ENCODE measurements around the gene PPP2R2B.

The PPP2R2B gene

DNA sequence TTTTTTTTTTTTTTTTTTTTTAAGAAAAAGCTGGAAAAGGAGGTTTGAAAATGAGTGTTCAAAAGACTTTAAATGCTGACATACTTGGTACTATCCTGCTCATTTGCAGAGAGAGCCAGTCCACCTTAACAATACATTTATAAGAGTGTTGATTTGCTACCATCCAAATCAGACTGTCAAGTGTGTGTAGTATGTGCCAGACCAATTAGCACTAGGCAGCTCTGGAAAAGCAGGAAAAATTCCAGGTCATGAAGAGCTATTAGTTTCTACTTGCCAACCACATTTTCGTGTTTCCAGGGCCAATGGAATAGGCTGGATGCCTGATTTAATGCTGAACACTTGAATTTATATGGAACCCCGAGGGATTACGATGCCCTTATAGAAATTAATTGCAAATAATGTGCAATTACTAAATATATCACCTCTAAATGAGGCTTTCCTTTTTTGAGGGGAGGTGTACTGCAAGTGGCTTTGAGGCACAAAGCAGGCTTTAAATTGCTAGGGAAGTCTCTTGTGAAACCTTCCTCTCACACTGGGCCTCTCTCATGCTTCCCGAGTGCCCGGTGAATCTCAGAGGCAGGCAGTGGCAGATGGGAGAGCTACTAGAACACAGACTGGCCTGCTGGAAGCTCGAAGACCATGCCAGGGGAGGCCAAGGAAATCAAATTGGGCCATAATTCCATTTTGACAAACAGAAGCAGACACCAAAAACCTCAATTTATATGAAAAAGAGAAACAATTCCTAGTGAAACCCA is 178.7 kb downstream of the PPP2R2B start:
- no peak for DNase-seq (ENCODE audit: low read depth in 2 of 2)

GRCh38 chr5:146699138-146699537 is 179.4 kb downstream of the PPP2R2B start:
- no peak for DNase-seq (ENCODE audit: low read depth in 2 of 2)

GRCh38 chr5:146698651-146699050 is 179.9 kb downstream of the PPP2R2B start:
- no peak for DNase-seq (ENCODE audit: low read depth in 2 of 2)

- no peak for DNase-seq (ENCODE audit: low read depth in 2 of 2)
These were observed 181.3 kb downstream of the PPP2R2B start for GRCh38 chr5:146697211-146697610.

DNA sequence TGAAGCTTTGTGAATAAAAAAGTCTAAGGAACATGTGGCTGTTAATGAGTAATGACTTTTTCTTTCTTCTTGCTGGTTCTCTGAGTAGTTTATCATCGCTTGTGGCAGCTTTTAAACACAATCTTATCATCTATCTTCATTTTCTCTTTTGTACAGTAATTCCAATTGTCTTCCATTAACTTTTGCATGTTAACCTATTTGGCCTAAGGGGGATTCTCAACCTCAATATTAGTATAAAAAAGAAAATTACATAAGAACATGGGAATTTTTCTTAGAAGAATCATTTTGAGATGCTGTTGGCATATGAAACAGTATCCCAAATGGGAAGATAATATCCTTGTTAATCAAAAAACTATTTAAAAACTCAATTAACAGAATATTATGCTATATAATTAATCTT is 182.9 kb downstream of the PPP2R2B start:
- DNase-seq (ENCODE audit: low read depth in 2 of 2) = no peak

GRCh38 chr5:146690880-146691355 is 187.6 kb downstream of the PPP2R2B start:
- DNase-seq (ENCODE audit: low read depth in 2 of 2) = no peak

DNA sequence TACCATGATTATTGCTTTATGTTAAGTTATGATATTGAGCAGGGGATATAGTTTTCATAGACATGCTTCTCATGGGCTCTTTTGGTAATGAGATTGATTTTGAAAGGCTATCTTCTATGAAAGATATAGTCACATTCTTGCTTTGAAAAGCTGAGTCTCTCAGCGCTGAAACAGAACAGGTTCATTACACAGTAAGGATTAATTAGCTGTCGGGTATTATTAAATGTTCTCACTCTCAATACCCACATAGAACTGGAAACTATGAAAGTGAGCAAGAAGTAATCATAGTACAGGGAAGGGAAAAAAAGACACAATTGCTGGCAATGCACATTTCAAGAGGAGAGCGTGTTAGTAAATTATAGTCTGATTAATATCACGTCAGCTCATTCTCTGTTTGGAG is 190.9 kb downstream of the PPP2R2B start:
- DNase-seq (ENCODE audit: low read depth in 2 of 2) = no peak

DNA sequence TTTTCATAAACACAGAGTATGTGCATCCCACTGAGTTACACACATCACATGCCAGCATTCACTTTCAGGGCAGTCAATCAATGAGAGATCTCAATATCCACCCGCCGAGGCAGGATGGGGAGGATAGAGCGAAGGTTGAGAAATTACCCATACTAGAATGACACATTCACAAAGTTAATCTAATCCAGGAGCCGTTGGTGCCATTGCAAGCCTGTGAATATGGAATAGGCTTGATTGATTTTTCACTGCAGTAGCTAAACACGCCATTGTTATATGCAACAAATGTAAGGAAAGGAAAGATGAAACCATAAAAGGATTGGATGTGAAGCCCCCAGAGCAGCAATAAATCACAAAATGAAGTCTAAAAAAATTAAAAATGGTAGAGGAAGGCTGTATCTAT is 194.7 kb downstream of the PPP2R2B start:
- DNase-seq (ENCODE audit: low read depth in 2 of 2) = no peak

DNA sequence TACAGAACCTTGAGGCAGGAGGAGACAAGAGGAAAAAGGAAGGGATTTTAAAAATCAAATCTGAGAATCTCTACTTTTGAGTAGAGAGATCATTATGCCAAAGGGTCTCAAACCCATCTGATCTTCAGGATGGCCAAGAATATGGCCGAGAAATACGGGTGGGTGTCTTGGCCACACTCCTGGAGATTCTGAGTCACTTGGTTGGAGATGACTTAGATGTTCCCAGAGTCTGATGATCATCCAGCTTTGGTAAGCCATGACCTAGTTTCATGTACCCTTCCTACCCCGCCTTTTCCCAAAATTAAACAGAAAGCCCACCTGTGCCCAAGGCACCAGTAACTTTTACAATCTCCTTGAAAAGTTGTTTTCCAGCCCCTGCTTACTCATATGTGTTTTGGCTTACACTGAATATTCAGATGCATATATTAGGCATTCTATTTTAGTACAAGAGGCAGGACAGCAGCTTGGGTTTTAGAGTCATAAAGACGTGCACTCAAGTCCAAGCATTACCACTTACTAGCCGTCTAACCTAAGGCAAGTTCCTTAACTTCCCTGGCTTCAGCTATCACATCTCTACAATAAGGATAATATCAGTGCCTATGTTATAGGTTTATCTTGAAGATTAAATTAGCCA is 195.5 kb downstream of the PPP2R2B start:
- no peak for DNase-seq (ENCODE audit: low read depth in 2 of 2)

DNA sequence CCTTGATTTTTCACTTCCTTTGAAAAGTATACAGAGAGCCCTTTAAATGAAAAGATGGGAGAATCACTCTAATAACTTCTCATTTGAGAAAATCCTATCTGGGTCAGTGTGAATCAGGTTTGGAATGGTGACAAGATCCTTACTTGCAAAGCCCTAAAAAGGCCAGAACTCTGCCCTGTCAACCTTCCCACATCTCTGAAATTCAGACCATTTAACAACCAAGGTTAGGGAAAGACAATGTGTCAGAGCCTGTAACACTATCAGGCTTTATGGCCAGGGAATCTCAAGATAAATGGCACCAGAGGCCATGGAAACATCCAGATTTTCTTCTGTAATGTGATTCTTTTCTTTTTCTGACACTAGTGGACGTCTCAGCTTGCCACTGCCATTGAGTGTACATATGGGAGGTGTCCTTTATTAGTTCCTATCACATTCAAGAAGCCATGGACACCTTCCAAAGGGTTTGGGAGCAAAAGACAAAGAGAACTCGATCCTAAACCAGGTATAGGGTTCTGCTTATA is 196.9 kb downstream of the PPP2R2B start:
- no peak for DNase-seq (ENCODE audit: low read depth in 2 of 2)

DNA sequence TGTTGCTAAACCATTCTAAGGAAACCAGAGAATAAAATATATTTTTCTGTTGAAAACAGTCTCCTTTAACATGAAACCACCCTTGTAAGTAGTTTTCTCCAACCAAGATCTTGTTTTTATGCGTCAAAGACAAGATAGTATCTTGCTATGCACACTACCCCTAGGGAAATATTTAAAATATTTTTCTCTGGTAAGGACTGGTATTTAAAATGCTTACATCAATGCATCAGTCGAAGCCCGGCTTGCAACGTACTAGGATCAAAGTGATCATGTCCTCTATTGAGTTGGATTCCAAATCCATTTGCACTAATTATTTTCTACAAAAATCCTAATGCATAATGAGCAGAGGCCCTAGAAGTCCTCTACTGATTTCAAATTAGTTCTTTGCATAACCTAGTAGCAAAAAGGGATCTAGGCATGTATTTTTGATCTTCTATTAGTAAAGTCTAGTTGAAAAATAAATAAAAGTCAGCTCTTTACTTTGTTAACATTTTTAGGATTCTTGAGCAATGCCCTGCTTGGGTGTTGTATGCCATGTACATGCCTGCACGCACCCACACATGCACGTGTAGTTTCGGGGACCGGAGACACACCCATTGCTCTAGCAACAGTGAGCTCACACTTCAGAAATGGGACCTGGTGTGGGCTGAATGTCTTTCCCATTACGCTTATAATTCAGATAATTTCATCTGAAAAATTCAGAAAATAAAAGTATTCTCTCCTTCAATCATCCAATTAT is 197.5 kb downstream of the PPP2R2B start:
- DNase-seq (ENCODE audit: low read depth in 2 of 2) = no peak

- DNase-seq (ENCODE audit: low read depth in 2 of 2) = no peak
These were observed 202.9 kb downstream of the PPP2R2B start for GRCh38 chr5:146675636-146676035.

DNA sequence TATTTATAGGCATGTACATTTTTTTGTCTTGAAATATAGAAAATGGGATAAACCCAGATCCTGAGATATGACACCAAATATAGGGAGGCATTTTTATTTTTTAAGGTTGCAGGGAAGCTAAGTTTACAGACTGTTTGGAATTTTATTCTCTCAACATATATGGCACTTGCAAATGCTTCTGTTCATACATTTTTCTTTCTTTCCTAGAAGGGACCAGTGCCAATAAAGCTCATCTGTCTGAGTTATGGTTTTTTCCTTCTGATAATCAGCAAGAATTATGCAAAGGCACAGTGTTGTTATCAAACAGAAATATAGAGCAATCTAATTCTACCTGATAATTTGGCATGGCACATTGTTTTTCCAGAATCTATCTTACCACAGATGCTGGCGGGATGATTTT is 205.7 kb downstream of the PPP2R2B start:
- no peak for DNase-seq (ENCODE audit: low read depth in 2 of 2)

DNA sequence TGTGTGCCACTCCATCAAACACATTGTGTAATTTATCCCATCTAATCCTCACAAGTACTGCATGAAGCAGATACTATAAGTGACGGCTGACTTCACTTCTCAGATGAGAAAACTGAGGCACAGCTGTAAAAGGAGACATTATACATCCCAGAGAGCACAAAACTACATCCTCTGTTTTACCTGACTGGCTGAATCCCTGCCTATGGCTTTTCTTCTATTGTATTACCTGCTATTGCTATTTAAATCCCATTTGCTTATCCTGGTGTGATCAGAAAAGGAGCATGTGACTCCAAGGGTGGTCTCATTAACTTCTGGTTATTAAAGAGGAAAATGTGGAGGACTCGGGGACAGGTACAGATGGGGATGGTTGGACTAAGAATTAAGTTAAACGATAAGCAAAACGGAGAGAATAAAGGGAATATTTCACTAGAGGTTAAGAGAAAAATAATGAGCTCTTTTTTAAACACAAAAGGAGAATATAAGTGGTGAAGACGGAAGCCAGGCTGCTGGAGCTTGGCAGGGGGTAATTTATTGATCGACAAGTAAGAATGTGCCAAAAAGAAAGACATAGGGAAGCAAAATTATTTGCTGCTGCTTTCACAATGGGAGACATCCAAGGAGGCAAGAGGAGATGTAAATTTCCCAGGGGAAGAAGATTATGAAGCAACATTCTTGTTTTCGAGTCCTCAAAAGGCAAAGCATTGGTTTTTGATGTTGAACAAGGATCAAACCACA is 206.8 kb downstream of the PPP2R2B start:
- no peak for DNase-seq (ENCODE audit: low read depth in 2 of 2)

DNA sequence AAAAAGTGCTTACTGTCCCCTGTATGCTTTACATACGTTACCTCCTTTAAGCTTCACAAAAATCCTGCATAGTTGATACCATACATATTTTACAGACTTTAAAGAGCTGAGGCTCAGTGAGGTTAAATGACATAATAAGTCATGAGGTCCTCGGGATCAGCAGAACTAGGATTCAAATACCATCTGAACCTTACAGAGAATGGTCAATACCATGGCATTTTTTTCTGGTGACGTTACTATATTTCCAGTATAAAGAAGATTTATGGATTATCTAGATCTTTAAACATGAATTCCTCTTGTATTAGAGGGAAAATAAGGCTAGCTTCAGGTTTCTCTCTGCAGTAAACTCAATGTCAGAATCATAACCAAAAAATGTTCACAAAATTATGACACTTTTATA is 208.9 kb downstream of the PPP2R2B start:
- DNase-seq (ENCODE audit: low read depth in 2 of 2) = no peak

- DNase-seq (ENCODE audit: low read depth in 2 of 2) = no peak
These were observed 210.8 kb downstream of the PPP2R2B start for GRCh38 chr5:146667633-146668272.

DNA sequence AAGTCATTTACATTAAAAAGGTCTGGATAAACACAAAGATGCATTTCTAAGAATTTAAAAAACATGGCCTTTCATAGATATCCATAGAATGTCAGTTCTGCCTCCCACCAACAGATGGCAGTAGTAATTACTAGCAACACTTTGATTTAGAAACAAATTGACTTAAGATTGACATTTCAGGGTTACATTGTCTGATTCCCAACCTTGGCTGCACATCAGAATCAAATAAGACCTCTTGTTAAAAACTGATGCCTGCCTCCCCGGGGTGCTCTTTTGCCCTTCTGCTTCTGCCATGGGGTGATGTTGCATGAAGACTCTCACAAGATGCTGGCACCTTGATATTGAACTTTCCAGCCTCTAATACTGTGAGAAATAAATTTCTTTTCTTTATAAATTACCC is 216.3 kb downstream of the PPP2R2B start:
- DNase-seq (ENCODE audit: low read depth in 2 of 2) = no peak

DNA sequence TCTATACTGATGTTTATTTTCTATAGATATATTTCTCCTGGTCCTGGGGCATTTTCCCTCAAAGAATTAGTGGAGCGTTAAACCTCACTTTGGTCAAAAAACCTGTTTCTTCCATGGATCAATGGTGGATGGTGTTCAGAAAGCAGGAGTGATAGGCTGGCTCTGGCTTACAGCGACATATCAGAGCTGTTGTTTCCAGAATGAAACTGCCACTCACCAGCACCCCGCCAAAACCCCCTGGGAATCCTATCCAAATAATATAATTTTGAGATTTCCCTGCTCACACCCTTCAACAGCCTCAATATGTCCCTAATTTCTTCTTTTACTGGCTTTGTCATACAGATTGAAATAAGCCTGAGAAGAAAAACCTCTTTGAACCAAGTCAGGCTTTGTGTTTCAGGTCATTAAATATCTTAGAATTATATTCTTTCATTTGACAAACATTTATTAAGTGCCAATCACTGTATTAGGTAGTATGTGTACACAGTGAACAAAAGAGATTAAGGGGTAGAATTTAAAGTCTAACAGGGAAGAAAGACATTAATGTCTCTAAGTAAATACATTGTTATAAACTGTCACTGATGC is 218.1 kb downstream of the PPP2R2B start:
- no peak for DNase-seq (ENCODE audit: low read depth in 2 of 2)

- DNase-seq (ENCODE audit: low read depth in 2 of 2) = no peak
These were observed 218.6 kb downstream of the PPP2R2B start for GRCh38 chr5:146659961-146660360.

DNA sequence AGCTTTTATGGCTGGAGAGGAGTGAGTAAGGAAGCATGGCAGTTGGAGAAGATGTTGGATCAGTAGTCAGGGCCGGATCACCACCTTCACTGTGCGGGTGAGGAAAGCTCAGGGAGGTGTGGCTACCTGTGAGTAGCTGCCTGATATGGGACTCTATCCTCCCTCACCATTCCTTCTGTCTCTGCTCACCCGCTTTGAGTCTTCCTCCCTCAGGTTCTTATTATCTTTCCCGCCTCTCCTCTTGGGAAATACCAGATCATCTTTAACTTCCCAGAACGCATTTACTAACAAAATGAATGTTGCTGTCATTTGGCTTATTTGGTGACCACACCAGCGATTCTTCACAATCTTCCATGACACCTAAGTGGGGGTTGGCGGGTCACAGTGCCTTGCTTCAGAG is 221.9 kb downstream of the PPP2R2B start:
- DNase-seq (ENCODE audit: low read depth in 2 of 2) = no peak

GRCh38 chr5:146653560-146653959 is 225.0 kb downstream of the PPP2R2B start:
- DNase-seq (ENCODE audit: low read depth in 2 of 2) = no peak
